GM23338 (cell line): ENCODE data around the gene UBA5. TPM values are rescaled to one million over a fixed set of nuclear protein-coding genes. Genes with fewer than 3 reads are reported as not detected.

Source experiments
- ATAC-seq: fragments of 200-7000 bp; cut with Tn5 transposase; 3 replicates; pipeline ENCODE4 v1.9.1; 2020
- DNase-seq: peaks from one replicate; pipeline ENCODE4 v3.0.0-alpha.2; 2015; ENCODE audit warnings: low spot score
- H2AFZ ChIP-seq: fragments of 200-600 bp; sonication (generic); 2 replicates; pipeline ENCODE4 v1.8.0; 2016; ENCODE audit warnings: antibody characterized with exemption, mild to moderate bottlenecking, moderate library complexity
- H3F3A ChIP-seq: fragments of 200-600 bp; sonication (generic); replicated peaks from 2 replicates; pipeline ENCODE4 v1.8.0; 2017; ENCODE audit warnings: antibody characterized with exemption, mixed run types, low read depth
- H3K27ac ChIP-seq: fragments of 200-600 bp; sonication (generic); 2 replicates; pipeline ENCODE4 v1.6.1; 2016; ENCODE audit warnings: low read depth
- H3K27me3 ChIP-seq: fragments of 200-600 bp; sonication (generic); 2 replicates; pipeline ENCODE4 v1.8.0; 2016; ENCODE audit warnings: mild to moderate bottlenecking, mixed run types, moderate library complexity; ENCODE audit not compliant: insufficient read depth
- H3K36me3 ChIP-seq: fragments of 200-600 bp; sonication (generic); 2 replicates; pipeline ENCODE4 v1.8.0; 2016; ENCODE audit warnings: mild to moderate bottlenecking; ENCODE audit not compliant: insufficient read depth
- H3K4me1 ChIP-seq: fragments of 200-600 bp; sonication (generic); 2 replicates; pipeline ENCODE4 v1.8.0; 2016; ENCODE audit warnings: mild to moderate bottlenecking, moderate library complexity; ENCODE audit not compliant: insufficient read depth
- H3K4me2 ChIP-seq: fragments of 200-600 bp; sonication (generic); 2 replicates; pipeline ENCODE4 v1.7.1; 2017; ENCODE audit warnings: mixed run types
- H3K4me3 ChIP-seq: fragments of 200-600 bp; sonication (generic); 2 replicates; pipeline ENCODE4 v1.6.1; 2016; ENCODE audit warnings: mixed run types
- H3K79me2 ChIP-seq: fragments of 200-600 bp; sonication (generic); replicated peaks from 2 replicates; pipeline ENCODE4 v1.8.0; 2017; ENCODE audit warnings: mild to moderate bottlenecking; ENCODE audit not compliant: insufficient read depth
- H3K9me2 ChIP-seq: fragments of 200-600 bp; sonication (generic); 2 replicates; pipeline ENCODE4 v1.8.0; 2017; ENCODE audit not compliant: insufficient read depth
- H4K20me1 ChIP-seq: fragments of 200-600 bp; sonication (generic); replicated peaks from 2 replicates; pipeline ENCODE4 v1.8.0; 2017; ENCODE audit warnings: mild to moderate bottlenecking; ENCODE audit not compliant: insufficient read depth
- H3K27ac Mint-ChIP-seq: 2 replicates; pipeline ENCODE4 v1.8.0; 2020; ENCODE audit warnings: inconsistent platforms, mild to moderate bottlenecking, moderate library complexity, mixed read lengths
- H3K27me3 Mint-ChIP-seq: 3 replicates; pipeline ENCODE4 v1.8.0; 2022; ENCODE audit warnings: low read depth, mild to moderate bottlenecking, moderate library complexity, mixed read lengths, inconsistent platforms; ENCODE audit not compliant: insufficient read depth, poor library complexity
- H3K36me3 Mint-ChIP-seq: 3 replicates; pipeline ENCODE4 v1.8.0; 2021; ENCODE audit warnings: low read depth, mild to moderate bottlenecking, inconsistent platforms, moderate library complexity, mixed read lengths
- H3K4me1 Mint-ChIP-seq: 3 replicates; pipeline ENCODE4 v1.8.0; 2020; ENCODE audit warnings: mild to moderate bottlenecking, inconsistent platforms, mixed read lengths
- H3K4me3 Mint-ChIP-seq: 3 replicates; pipeline ENCODE4 v1.8.0; 2021; ENCODE audit warnings: moderate library complexity, mild to moderate bottlenecking, inconsistent platforms, mixed read lengths
- H3K9me3 Mint-ChIP-seq: 3 replicates; pipeline ENCODE4 v1.8.0; 2020; ENCODE audit warnings: moderate library complexity, mild to moderate bottlenecking, inconsistent platforms, mixed read lengths
- CREB1 ChIP-seq: fragments of 250-450 bp; sonication (Bioruptor Pico); IDR thresholded peaks from 2 replicates; pipeline ENCODE4 v1.5.0; 2020; ENCODE audit warnings: low read depth, mild to moderate bottlenecking, moderate library complexity
- EZH2 ChIP-seq: fragments of 200-600 bp; sonication (generic); IDR thresholded peaks from one replicate; pipeline ENCODE4 v1.8.0; 2017; ENCODE audit warnings: antibody characterized with exemption, mild to moderate bottlenecking, low read depth; ENCODE audit not compliant: unreplicated experiment
- EZH2phosphoT487 ChIP-seq: fragments of 200-600 bp; sonication (generic); IDR thresholded peaks from one replicate; pipeline ENCODE4 v1.8.1; 2018; ENCODE audit warnings: antibody characterized with exemption; ENCODE audit not compliant: unreplicated experiment
- JUNB ChIP-seq: IDR thresholded peaks from one replicate; pipeline ENCODE4 v1.6.1; 2016; ENCODE audit warnings: antibody characterized with exemption; ENCODE audit not compliant: unreplicated experiment
- NANOG ChIP-seq: IDR thresholded peaks from 2 replicates; pipeline ENCODE4 v1.6.1; 2016; ENCODE audit warnings: antibody characterized with exemption, borderline replicate concordance
- POLR2AphosphoS5 ChIP-seq: IDR thresholded peaks from 2 replicates; pipeline ENCODE4 v1.6.1; 2016; ENCODE audit warnings: antibody characterized with exemption, low read depth
- STAT1 ChIP-seq: IDR thresholded peaks from one replicate; pipeline ENCODE4 v1.6.1; 2016; ENCODE audit warnings: antibody characterized with exemption; ENCODE audit not compliant: unreplicated experiment
- ZNF114 ChIP-seq: fragments of 250-450 bp; sonication (Bioruptor Pico); IDR thresholded peaks from 2 replicates; pipeline ENCODE4 v1.5.0; 2020; ENCODE audit warnings: mild to moderate bottlenecking, moderate library complexity
- ZNF331 ChIP-seq: fragments of 250-450 bp; sonication (Bioruptor Pico); IDR thresholded peaks from 2 replicates; pipeline ENCODE4 v1.5.0; 2020; ENCODE audit warnings: low read depth, mild to moderate bottlenecking, moderate library complexity
- polyA plus RNA-seq: library from polyadenylated mRNA; unstranded; fragments of >200 nt; fragmentation: Nextera tagmentation; extraction: Ambion mirVana; gene quantifications from 2 replicates; pipeline ENCODE4 v1.2.1, GENCODE V29; 2016
- total RNA-seq: library from RNA; depleted of rRNA; stranded (reverse); fragments of >200 nt; shearing (Covaris generic); gene quantifications from 2 replicates; pipeline ENCODE4 v1.2.3, GENCODE V29; 2014
- TF ChIP-seq, protein P1 (sequence below): fragments of 250-450 bp; sonication (Bioruptor Pico); IDR thresholded peaks from 2 replicates; pipeline ENCODE4 v1.5.0; 2020; ENCODE audit warnings: mild to moderate bottlenecking, moderate library complexity
- TF ChIP-seq, protein P2 (sequence below): IDR thresholded peaks from 2 replicates; pipeline ENCODE4 v1.6.1; 2016; ENCODE audit warnings: antibody characterized with exemption
- TF ChIP-seq, protein P3 (sequence below): IDR thresholded peaks from one replicate; pipeline ENCODE4 v1.6.1; 2018; ENCODE audit warnings: antibody characterized with exemption; ENCODE audit not compliant: unreplicated experiment
- TF ChIP-seq, protein P4 (sequence below), 2 experiments: fragments of 200-600 bp in 1 of 2; sonication (generic) in 1 of 2; conservative IDR thresholded peaks; 2 replicates each; pipeline versions ENCODE4 v1.5.1 to v1.6.1; 2016 to 2017; ENCODE audit warnings: antibody characterized with exemption in 2 of 2, low read depth in 2 of 2, mild to moderate bottlenecking in 2 of 2, moderate library complexity in 1 of 2

Gene UBA5
- total and polyA plus RNA-seq, 2 experiments from 2014 or later, result 22.8 to 51.5 TPM

DNA sequence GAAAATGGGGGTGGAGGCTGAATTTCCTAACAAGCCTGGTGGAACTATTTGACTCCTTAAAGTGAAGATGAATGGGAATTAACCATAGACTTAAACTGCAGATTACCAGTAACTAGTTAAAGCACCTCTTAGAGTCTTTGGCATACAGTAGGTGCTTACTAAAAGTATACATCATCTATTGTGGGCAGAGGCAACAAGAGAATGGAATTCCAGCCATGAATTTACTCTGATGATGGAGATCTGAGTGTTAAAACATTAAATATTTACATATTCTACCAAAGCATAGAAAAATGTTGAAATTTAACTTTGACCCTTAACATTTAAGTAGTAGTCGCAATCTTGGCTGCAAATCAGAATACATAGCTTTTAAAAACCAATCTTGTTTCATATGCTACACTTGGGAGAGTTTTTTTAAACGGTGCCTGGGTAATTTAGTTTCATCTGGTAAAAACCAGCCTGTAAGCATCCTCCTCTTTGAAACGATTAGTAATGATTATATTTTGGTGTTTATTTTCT is 5.2 kb downstream of the UBA5 start:
- Mint-ChIP-seq H3K9me3 (no peaks in the 10 kb centered on the region), H3K27me3 (no peaks in the 10 kb centered on the region), H3K4me3 (no peak overlapping the region), H3K4me1 (peaks cover 7% of the 10 kb centered on the region; the same call in 2 of the 3 replicates), H3K27ac (no peak overlapping the region), H3K36me3 (peaks cover 2% of the 10 kb centered on the region; the same call in 1 of the 3 replicates)
- ATAC-seq, result no peak
- H3K9me2 ChIP-seq, result no peaks in the 10 kb centered on the region
- H3K36me3 ChIP-seq, result no peaks in the 10 kb centered on the region; the same call in 1 of the 2 replicates
- no peak overlapping the region for H2AFZ ChIP-seq
- peaks cover 50% of the 10 kb centered on the region for H3K79me2 ChIP-seq
- H3K4me3 ChIP-seq, result no peak overlapping the region
- H3K27me3 ChIP-seq, result no peaks in the 10 kb centered on the region
- no peak overlapping the region for H3K4me2 ChIP-seq
- H3K27ac ChIP-seq, result no peak overlapping the region
- TF ChIP-seq, protein P1, sequence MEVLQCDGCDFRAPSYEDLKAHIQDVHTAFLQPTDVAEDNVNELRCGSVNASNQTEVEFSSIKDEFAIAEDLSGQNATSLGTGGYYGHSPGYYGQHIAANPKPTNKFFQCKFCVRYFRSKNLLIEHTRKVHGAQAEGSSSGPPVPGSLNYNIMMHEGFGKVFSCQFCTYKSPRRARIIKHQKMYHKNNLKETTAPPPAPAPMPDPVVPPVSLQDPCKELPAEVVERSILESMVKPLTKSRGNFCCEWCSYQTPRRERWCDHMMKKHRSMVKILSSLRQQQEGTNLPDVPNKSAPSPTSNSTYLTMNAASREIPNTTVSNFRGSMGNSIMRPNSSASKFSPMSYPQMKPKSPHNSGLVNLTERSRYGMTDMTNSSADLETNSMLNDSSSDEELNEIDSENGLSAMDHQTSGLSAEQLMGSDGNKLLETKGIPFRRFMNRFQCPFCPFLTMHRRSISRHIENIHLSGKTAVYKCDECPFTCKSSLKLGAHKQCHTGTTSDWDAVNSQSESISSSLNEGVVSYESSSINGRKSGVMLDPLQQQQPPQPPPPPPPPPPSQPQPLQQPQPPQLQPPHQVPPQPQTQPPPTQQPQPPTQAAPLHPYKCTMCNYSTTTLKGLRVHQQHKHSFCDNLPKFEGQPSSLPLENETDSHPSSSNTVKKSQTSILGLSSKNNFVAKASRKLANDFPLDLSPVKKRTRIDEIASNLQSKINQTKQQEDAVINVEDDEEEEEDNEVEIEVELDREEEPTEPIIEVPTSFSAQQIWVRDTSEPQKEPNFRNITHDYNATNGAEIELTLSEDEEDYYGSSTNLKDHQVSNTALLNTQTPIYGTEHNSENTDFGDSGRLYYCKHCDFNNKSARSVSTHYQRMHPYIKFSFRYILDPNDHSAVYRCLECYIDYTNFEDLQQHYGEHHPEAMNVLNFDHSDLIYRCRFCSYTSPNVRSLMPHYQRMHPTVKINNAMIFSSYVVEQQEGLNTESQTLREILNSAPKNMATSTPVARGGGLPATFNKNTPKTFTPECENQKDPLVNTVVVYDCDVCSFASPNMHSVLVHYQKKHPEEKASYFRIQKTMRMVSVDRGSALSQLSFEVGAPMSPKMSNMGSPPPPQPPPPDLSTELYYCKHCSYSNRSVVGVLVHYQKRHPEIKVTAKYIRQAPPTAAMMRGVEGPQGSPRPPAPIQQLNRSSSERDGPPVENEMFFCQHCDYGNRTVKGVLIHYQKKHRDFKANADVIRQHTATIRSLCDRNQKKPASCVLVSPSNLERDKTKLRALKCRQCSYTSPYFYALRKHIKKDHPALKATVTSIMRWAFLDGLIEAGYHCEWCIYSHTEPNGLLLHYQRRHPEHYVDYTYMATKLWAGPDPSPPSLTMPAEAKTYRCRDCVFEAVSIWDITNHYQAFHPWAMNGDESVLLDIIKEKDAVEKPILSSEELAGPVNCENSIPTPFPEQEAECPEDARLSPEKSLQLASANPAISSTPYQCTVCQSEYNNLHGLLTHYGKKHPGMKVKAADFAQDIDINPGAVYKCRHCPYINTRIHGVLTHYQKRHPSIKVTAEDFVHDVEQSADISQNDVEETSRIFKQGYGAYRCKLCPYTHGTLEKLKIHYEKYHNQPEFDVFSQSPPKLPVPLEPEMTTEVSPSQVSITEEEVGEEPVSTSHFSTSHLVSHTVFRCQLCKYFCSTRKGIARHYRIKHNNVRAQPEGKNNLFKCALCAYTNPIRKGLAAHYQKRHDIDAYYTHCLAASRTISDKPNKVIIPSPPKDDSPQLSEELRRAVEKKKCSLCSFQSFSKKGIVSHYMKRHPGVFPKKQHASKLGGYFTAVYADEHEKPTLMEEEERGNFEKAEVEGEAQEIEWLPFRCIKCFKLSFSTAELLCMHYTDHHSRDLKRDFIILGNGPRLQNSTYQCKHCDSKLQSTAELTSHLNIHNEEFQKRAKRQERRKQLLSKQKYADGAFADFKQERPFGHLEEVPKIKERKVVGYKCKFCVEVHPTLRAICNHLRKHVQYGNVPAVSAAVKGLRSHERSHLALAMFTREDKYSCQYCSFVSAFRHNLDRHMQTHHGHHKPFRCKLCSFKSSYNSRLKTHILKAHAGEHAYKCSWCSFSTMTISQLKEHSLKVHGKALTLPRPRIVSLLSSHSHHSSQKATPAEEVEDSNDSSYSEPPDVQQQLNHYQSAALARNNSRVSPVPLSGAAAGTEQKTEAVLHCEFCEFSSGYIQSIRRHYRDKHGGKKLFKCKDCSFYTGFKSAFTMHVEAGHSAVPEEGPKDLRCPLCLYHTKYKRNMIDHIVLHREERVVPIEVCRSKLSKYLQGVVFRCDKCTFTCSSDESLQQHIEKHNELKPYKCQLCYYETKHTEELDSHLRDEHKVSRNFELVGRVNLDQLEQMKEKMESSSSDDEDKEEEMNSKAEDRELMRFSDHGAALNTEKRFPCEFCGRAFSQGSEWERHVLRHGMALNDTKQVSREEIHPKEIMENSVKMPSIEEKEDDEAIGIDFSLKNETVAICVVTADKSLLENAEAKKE (CRISPR knock-in tag), result no peak
- TF ChIP-seq ZNF331 (CRISPR knock-in tag), result no peak
- TF ChIP-seq JUNB, result no peak
- TF ChIP-seq, protein P2, sequence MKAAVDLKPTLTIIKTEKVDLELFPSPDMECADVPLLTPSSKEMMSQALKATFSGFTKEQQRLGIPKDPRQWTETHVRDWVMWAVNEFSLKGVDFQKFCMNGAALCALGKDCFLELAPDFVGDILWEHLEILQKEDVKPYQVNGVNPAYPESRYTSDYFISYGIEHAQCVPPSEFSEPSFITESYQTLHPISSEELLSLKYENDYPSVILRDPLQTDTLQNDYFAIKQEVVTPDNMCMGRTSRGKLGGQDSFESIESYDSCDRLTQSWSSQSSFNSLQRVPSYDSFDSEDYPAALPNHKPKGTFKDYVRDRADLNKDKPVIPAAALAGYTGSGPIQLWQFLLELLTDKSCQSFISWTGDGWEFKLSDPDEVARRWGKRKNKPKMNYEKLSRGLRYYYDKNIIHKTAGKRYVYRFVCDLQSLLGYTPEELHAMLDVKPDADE, result no peak
- TF ChIP-seq ZNF114 (CRISPR knock-in tag), result no peak
- TF ChIP-seq STAT1, result no peak
- TF ChIP-seq, protein P3, sequence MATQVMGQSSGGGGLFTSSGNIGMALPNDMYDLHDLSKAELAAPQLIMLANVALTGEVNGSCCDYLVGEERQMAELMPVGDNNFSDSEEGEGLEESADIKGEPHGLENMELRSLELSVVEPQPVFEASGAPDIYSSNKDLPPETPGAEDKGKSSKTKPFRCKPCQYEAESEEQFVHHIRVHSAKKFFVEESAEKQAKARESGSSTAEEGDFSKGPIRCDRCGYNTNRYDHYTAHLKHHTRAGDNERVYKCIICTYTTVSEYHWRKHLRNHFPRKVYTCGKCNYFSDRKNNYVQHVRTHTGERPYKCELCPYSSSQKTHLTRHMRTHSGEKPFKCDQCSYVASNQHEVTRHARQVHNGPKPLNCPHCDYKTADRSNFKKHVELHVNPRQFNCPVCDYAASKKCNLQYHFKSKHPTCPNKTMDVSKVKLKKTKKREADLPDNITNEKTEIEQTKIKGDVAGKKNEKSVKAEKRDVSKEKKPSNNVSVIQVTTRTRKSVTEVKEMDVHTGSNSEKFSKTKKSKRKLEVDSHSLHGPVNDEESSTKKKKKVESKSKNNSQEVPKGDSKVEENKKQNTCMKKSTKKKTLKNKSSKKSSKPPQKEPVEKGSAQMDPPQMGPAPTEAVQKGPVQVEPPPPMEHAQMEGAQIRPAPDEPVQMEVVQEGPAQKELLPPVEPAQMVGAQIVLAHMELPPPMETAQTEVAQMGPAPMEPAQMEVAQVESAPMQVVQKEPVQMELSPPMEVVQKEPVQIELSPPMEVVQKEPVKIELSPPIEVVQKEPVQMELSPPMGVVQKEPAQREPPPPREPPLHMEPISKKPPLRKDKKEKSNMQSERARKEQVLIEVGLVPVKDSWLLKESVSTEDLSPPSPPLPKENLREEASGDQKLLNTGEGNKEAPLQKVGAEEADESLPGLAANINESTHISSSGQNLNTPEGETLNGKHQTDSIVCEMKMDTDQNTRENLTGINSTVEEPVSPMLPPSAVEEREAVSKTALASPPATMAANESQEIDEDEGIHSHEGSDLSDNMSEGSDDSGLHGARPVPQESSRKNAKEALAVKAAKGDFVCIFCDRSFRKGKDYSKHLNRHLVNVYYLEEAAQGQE, result no peak
- TF ChIP-seq EZH2, result no peak
- TF ChIP-seq EZH2phosphoT487, result no peak
- TF ChIP-seq CREB1 (CRISPR knock-in tag), result no peak
- TF ChIP-seq NANOG, result no peak
- TF ChIP-seq, protein P4, sequence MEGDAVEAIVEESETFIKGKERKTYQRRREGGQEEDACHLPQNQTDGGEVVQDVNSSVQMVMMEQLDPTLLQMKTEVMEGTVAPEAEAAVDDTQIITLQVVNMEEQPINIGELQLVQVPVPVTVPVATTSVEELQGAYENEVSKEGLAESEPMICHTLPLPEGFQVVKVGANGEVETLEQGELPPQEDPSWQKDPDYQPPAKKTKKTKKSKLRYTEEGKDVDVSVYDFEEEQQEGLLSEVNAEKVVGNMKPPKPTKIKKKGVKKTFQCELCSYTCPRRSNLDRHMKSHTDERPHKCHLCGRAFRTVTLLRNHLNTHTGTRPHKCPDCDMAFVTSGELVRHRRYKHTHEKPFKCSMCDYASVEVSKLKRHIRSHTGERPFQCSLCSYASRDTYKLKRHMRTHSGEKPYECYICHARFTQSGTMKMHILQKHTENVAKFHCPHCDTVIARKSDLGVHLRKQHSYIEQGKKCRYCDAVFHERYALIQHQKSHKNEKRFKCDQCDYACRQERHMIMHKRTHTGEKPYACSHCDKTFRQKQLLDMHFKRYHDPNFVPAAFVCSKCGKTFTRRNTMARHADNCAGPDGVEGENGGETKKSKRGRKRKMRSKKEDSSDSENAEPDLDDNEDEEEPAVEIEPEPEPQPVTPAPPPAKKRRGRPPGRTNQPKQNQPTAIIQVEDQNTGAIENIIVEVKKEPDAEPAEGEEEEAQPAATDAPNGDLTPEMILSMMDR (conservative IDR thresholded peaks at IDR 0.05; ENCODE audit: low read depth in 2 of 2), result no peak
- no peak for TF ChIP-seq POLR2AphosphoS5
- no peak for DNase-seq
- no peaks in the 10 kb centered on the region for H3K4me1 ChIP-seq
- H3F3A ChIP-seq, result no peaks in the 10 kb centered on the region
- no peaks in the 10 kb centered on the region for H4K20me1 ChIP-seq
